NB4 (cell line): ENCODE results near the gene CD163.
A peak's percentile ranks its signal among the peaks of the same experiment; 100 is the strongest.
"Not testable (repeated sequence)": the region's sequence is repeated elsewhere in the genome, so short reads cannot be mapped to it uniquely, and the experiment has no call there.

Experiments used
- DNase-seq: peaks from one replicate; pipeline ENCODE4 v3.0.0; 2010; ENCODE audit warnings: low read depth
- H3K4me3 ChIP-seq: one replicate; pipeline ENCODE4 v1.5.1; 2011; ENCODE audit warnings: mild to moderate bottlenecking, low read depth, low read length, moderate library complexity
- CTCF ChIP-seq: IDR thresholded peaks from one replicate; pipeline ENCODE4 v1.5.1; 2012; ENCODE audit warnings: low read depth, low read length
- MAX ChIP-seq: IDR thresholded peaks from 2 replicates; pipeline ENCODE4 v1.6.1; 2011; ENCODE audit warnings: low read depth, low read length
- MYC ChIP-seq: IDR thresholded peaks from 2 replicates; pipeline ENCODE4 v1.6.1; 2011; ENCODE audit warnings: low read depth, low read length
- POLR2A ChIP-seq: IDR thresholded peaks from 2 replicates; pipeline ENCODE4 v1.6.1; 2011; ENCODE audit warnings: mild to moderate bottlenecking; ENCODE audit not compliant: insufficient read length; ENCODE audit errors: extremely low read depth

The CD163 gene

GRCh38 chr12:7503686-7504415 is at the start of gene CD163:
CD163 (minus strand) TSS chr12:7503777; CDS start chr12:7503690, 87 bp downstream.
- peak; percentile 71 for DNase-seq
- peak; percentile 21; the same call in 1 of the 2 replicates for TF ChIP-seq MAX
- TF ChIP-seq CTCF: no peak
- peak; percentile 26; the same call in 1 of the 2 replicates for TF ChIP-seq MYC
- H3K4me3 ChIP-seq: no peak within 1 kb of the TSS

- no peak for TF ChIP-seq MAX
- TF ChIP-seq MYC: no peak
- TF ChIP-seq CTCF: no peak
- TF ChIP-seq POLR2A: no peak
- DNase-seq: peak; percentile 6
These were observed 39.2 kb upstream of the CD163 start for GRCh38 chr12:7542813-7543212.

GRCh38 chr12:7542046-7542445 is 38.5 kb upstream of the CD163 start:
- TF ChIP-seq MAX: no peak
- no peak for TF ChIP-seq MYC
- TF ChIP-seq POLR2A: no peak
- no peak for TF ChIP-seq CTCF
- no peak overlapping the region for H3K4me3 ChIP-seq
- no peak for DNase-seq

More at GRCh38 chr12:7542813-7543212, 39.2 kb upstream of the CD163 start:
- H3K4me3 ChIP-seq: no peak overlapping the region

- H3K4me3 ChIP-seq: no peak overlapping the region
- DNase-seq: no peak
- TF ChIP-seq POLR2A: no peak
- no peak for TF ChIP-seq CTCF
- no peak for TF ChIP-seq MYC
- no peak for TF ChIP-seq MAX
These were observed 10.8 kb upstream of the CD163 start for GRCh38 chr12:7514416-7514815.

GRCh38 chr12:7512553-7512952 is 9.0 kb upstream of the CD163 start:
- peak; percentile 73 for DNase-seq
- TF ChIP-seq MAX (no peak), MYC (0 out of 2 replicates have a peak, but pooled peaks have one; percentile 20)
- no peak overlapping the region for H3K4me3 ChIP-seq

GRCh38 chr12:7509793-7510470 is 6.4 kb upstream of the CD163 start:
- not testable (repeated sequence) for H3K4me3 ChIP-seq, DNase-seq
